Left kidney (tissue), 2 donors: ENCODE measurements around the gene USP44. TPM values are rescaled to one million over a fixed set of nuclear protein-coding genes. Genes with fewer than 3 reads are reported as not detected.
"Not testable (repeated sequence)": the region's sequence is repeated elsewhere in the genome, so short reads cannot be mapped to it uniquely, and the experiment has no call there.

Experiments
- DNase-seq: peaks from one replicate; pipeline ENCODE4 v3.0.0-alpha.2; 2013
- polyA plus RNA-seq: library from polyadenylated mRNA; unstranded; fragments of 120-200 nt; gene quantifications from one replicate; pipeline ENCODE4 v1.2.1, GENCODE V29; 2013; ENCODE audit not compliant: insufficient read length

The USP44 gene
- polyA plus RNA-seq, 1 donor: 2.4 TPM

- no peak for DNase-seq
Observed at GRCh38 chr12:95509300-95509699, 42.0 kb downstream of the USP44 start.

GRCh38 chr12:95506707-95507523 lies 44.4 kb downstream of the USP44 start:
- no peak for DNase-seq

GRCh38 chr12:95505039-95505438 lies 46.2 kb downstream of the USP44 start:
- no peak for DNase-seq

GRCh38 chr12:95504140-95504539 lies 47.1 kb downstream of the USP44 start:
- no peak for DNase-seq

GRCh38 chr12:95499772-95500171 lies 51.5 kb downstream of the USP44 start:
- no peak for DNase-seq

GRCh38 chr12:95498968-95499367 lies 52.3 kb downstream of the USP44 start:
- DNase-seq: no peak

GRCh38 chr12:95497031-95497430 lies 54.2 kb downstream of the USP44 start:
- no peak for DNase-seq

GRCh38 chr12:95495433-95495832 lies 55.8 kb downstream of the USP44 start:
- DNase-seq: no peak

- DNase-seq: no peak
Observed at GRCh38 chr12:95494888-95495287, 56.4 kb downstream of the USP44 start.

- no peak for DNase-seq
Observed at GRCh38 chr12:95492462-95492861, 58.8 kb downstream of the USP44 start.

GRCh38 chr12:95487024-95487423 lies 64.3 kb downstream of the USP44 start:
- no peak for DNase-seq

GRCh38 chr12:95484524-95484923 lies 66.8 kb downstream of the USP44 start:
- DNase-seq: no peak

GRCh38 chr12:95482564-95482963 lies 68.7 kb downstream of the USP44 start:
- DNase-seq: not testable (repeated sequence)

- no peak for DNase-seq
Observed at GRCh38 chr12:95481888-95482287, 69.4 kb downstream of the USP44 start.

GRCh38 chr12:95481072-95481471 lies 70.2 kb downstream of the USP44 start:
- no peak for DNase-seq

GRCh38 chr12:95480230-95480629 lies 71.0 kb downstream of the USP44 start:
- DNase-seq: no peak

- DNase-seq: no peak
Observed at GRCh38 chr12:95474660-95474958, 76.7 kb downstream of the USP44 start.

- peak; percentile 94 for DNase-seq
Observed at GRCh38 chr12:95473884-95474659, 77.2 kb downstream of the USP44 start, which contains the start of gene METAP2. METAP2 (plus strand) TSS chr12:95474152; CDS start chr12:95474180, 28 bp downstream.

GRCh38 chr12:95473231-95473883 lies 77.9 kb downstream of the USP44 start:
- peak; percentile 71 for DNase-seq

GRCh38 chr12:95470300-95470699 lies 81.0 kb downstream of the USP44 start:
- no peak for DNase-seq
